ENCODE data around the gene TEC. TPM values are rescaled to one million over a fixed set of nuclear protein-coding genes. Genes with fewer than 3 reads are reported as not detected.

The TEC gene
- polyA plus RNA-seq, 1 donor (not counting 4 experiments of a cell fraction or from before 2014, with no cell fraction given) = 0.39 TPM

DNA sequence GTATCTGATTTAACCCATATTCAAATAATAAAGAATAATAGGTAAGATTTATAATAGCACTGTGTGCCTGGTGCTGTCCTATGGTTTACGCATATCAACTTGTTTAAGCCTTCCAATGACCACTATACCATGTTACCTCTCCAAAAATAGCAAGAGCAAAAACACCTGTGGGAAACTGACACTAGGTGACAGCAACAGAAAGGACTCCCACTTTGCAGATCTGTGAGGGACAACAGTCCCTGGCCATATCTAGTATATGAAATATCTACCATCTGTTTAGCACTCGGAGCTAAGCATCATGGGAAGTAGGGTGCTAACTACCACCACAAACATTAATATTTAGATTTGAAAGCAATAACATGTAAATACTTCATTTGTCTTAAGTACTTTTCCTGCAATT lies 79.9 kb downstream of the TEC start:
- Histone ChIP-seq H3K9me1 (ENCODE audit: control insufficient read depth, extremely low read depth, insufficient read depth, low read length) (no peaks in the 10 kb centered on the region), H3K4me3 (ENCODE audit: control insufficient read depth in 2 of 3, extremely low read depth in 1 of 3, insufficient read depth in 2 of 3, low read depth in 1 of 3, low read length in 3 of 3) (no peak overlapping the region), H3K36me3 (ENCODE audit: control insufficient read depth in 2 of 2, extremely low read depth in 1 of 2, insufficient read depth in 2 of 2, low read length in 2 of 2) (no peaks in the 10 kb centered on the region), H3K79me2 (ENCODE audit: control insufficient read depth, insufficient read depth, low read length) (no peaks in the 10 kb centered on the region), H3K9me3 (ENCODE audit: control insufficient read depth, low read depth, low read length) (no peaks in the 10 kb centered on the region), H2AFZ (ENCODE audit: control insufficient read depth, low read length) (no peak overlapping the region), H3K27ac (ENCODE audit: control insufficient read depth, insufficient read depth, low read length) (no peak overlapping the region), H3K4me2 (ENCODE audit: control insufficient read depth, extremely low read depth, insufficient read depth, low read depth, low read length) (no peak overlapping the region), H3K9ac (ENCODE audit: control insufficient read depth, extremely low read depth, insufficient read depth, low read length) (no peak overlapping the region), H3K27me3 (ENCODE audit: control insufficient read depth, extremely low read depth, insufficient read depth, low read length) (no peaks in the 10 kb centered on the region), H4K20me1 (ENCODE audit: control insufficient read depth, extremely low read depth, insufficient read depth, low read length) (no peaks in the 10 kb centered on the region), H3K4me1 (ENCODE audit: control insufficient read depth, extremely low read depth, insufficient read depth, low read length) (no peaks in the 10 kb centered on the region)
- FAIRE-seq = no peak
- TF ChIP-seq EZH2 (IDR thresholded peaks at IDR 0.05; ENCODE audit: low read length) = no peak
- TF ChIP-seq, protein P1, sequence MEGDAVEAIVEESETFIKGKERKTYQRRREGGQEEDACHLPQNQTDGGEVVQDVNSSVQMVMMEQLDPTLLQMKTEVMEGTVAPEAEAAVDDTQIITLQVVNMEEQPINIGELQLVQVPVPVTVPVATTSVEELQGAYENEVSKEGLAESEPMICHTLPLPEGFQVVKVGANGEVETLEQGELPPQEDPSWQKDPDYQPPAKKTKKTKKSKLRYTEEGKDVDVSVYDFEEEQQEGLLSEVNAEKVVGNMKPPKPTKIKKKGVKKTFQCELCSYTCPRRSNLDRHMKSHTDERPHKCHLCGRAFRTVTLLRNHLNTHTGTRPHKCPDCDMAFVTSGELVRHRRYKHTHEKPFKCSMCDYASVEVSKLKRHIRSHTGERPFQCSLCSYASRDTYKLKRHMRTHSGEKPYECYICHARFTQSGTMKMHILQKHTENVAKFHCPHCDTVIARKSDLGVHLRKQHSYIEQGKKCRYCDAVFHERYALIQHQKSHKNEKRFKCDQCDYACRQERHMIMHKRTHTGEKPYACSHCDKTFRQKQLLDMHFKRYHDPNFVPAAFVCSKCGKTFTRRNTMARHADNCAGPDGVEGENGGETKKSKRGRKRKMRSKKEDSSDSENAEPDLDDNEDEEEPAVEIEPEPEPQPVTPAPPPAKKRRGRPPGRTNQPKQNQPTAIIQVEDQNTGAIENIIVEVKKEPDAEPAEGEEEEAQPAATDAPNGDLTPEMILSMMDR (optimal IDR thresholded peaks at IDR 0.05 in 1 of 3, IDR thresholded peaks at IDR 0.05 in 1 of 3, conservative IDR thresholded peaks at IDR 0.05 in 1 of 3; ENCODE audit: extremely low read depth in 1 of 3, insufficient read depth in 2 of 3, low read length in 3 of 3) = no peak
- no peak for DNase-seq (ENCODE audit: low read depth, low spot score)
- dilution Hi-C loops (cut with MboI; ENCODE audit: extremely low pct_ligation_motif_present, low sequenced_read_pairs) = no loop called here

DNA sequence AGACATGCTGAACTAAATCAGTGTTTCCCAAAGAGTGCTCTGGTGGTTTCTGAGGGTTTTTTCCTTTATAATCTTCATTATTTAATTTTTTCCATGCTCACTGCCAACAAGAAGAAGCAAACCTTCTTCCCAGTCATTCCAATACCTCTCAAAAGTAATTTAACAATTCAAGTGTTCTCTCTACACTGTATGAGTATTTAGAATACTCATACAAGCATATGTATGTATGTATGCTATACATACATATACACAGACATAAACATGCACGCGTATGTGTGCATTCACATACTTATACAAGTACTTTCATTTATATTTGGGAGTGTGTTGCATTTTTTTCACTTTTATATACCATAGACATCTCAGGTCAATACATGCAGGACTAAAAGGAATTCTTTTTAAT lies 81.2 kb downstream of the TEC start:
- FAIRE-seq (no peak), DNase-seq (ENCODE audit: low read depth, low spot score) (no peak)
- Histone ChIP-seq H3K4me2 (ENCODE audit: control insufficient read depth, extremely low read depth, insufficient read depth, low read depth, low read length) (no peak overlapping the region), H3K9ac (ENCODE audit: control insufficient read depth, extremely low read depth, insufficient read depth, low read length) (no peak overlapping the region), H3K79me2 (ENCODE audit: control insufficient read depth, insufficient read depth, low read length) (no peaks in the 10 kb centered on the region), H3K4me3 (ENCODE audit: control insufficient read depth in 2 of 3, extremely low read depth in 1 of 3, insufficient read depth in 2 of 3, low read depth in 1 of 3, low read length in 3 of 3) (no peak overlapping the region), H3K27me3 (ENCODE audit: control insufficient read depth, extremely low read depth, insufficient read depth, low read length) (no peaks in the 10 kb centered on the region), H4K20me1 (ENCODE audit: control insufficient read depth, extremely low read depth, insufficient read depth, low read length) (no peaks in the 10 kb centered on the region), H3K4me1 (ENCODE audit: control insufficient read depth, extremely low read depth, insufficient read depth, low read length) (no peaks in the 10 kb centered on the region), H3K36me3 (ENCODE audit: control insufficient read depth in 2 of 2, extremely low read depth in 1 of 2, insufficient read depth in 2 of 2, low read length in 2 of 2) (no peaks in the 10 kb centered on the region), H2AFZ (ENCODE audit: control insufficient read depth, low read length) (no peak overlapping the region), H3K27ac (ENCODE audit: control insufficient read depth, insufficient read depth, low read length) (no peak overlapping the region), H3K9me3 (ENCODE audit: control insufficient read depth, low read depth, low read length) (no peaks in the 10 kb centered on the region), H3K9me1 (ENCODE audit: control insufficient read depth, extremely low read depth, insufficient read depth, low read length) (no peaks in the 10 kb centered on the region)
- TF ChIP-seq, protein P1 (optimal IDR thresholded peaks at IDR 0.05 in 1 of 3, IDR thresholded peaks at IDR 0.05 in 1 of 3, conservative IDR thresholded peaks at IDR 0.05 in 1 of 3; ENCODE audit: extremely low read depth in 1 of 3, insufficient read depth in 2 of 3, low read length in 3 of 3) = no peak
- TF ChIP-seq EZH2 (IDR thresholded peaks at IDR 0.05; ENCODE audit: low read length) = no peak
- dilution Hi-C loops (cut with MboI; ENCODE audit: extremely low pct_ligation_motif_present, low sequenced_read_pairs) = no loop called here

All from keratinocyte (primary cell).